HG03354 (cell line): ENCODE results near the gene HSP90B1.

Source experiments
- ATAC-seq: cut with Tn5 transposase; IDR thresholded peaks from one replicate; pipeline ENCODE4 v1.9.1; 2021; ENCODE audit warnings: mild to moderate bottlenecking; ENCODE audit not compliant: unreplicated experiment, poor library complexity, severe bottlenecking

Gene HSP90B1

GRCh38 chr12:103965590-103966504, 35.6 kb downstream of the HSP90B1 start, which contains the start of gene TDG:
TSS of gene TDG (plus strand) at chr12:103965872. CDS start at chr12:103966038, 166 bp downstream.
- ATAC-seq: peak; percentile 95

DNA sequence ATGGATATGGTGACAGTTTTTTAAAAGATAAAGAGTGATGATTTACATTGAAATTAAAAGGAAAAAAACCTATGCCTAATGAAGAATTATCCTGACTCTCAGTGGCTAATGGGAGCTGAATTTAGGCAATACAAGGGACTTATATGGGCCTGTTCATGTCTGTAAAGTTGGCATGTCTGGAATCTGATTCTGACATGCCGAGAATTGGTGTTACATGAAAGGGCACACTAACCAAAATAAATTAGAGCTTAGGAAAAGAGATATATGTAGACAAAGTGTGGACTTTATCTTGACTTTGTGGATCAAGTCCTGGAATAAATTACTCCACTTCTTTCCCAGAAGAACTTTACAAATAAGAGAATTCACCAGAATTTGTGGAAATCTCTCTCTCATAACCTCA, 36.5 kb downstream of the HSP90B1 start:
- ATAC-seq: no peak

GRCh38 chr12:103969391-103969790, 39.2 kb downstream of the HSP90B1 start:
- no peak for ATAC-seq

DNA sequence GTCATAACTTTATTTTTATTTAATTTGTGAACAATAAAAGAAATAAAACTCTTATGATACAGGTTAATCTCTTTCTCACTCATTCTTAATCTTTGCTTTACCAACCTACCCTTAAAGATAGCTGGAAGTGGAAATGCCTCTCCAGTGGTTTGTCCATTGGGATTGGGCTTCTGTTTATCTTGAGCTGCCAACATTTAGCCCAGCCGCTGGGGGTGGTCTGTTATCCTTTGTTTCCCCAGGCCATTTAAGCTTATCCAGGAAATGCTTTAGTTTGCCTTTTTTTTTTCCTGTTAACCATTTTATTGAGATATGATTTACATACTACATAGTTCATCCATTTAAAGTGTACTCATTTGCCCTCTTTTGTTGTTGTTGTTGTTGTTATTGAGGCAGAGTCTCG, 43.7 kb downstream of the HSP90B1 start:
- ATAC-seq: no peak

DNA sequence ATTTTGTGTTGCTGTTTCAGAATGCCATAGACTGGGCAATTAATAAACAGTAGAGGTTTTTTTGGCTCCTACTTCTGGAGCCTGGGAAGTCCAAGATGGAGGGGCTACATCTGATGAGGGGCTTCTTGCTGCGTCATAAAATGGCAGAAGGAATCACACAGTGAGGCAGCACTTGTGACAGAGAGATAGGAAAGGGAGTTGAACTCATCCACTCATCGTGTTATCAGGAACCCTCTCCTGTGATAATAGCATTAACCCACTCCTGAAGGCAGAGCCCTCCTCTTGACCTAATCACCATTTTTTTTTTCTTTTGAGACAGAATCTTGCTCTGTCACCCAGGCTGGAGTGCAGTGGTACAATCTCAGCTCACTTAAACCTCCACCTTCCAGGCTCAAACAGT, 45.2 kb downstream of the HSP90B1 start:
- ATAC-seq: no peak

DNA sequence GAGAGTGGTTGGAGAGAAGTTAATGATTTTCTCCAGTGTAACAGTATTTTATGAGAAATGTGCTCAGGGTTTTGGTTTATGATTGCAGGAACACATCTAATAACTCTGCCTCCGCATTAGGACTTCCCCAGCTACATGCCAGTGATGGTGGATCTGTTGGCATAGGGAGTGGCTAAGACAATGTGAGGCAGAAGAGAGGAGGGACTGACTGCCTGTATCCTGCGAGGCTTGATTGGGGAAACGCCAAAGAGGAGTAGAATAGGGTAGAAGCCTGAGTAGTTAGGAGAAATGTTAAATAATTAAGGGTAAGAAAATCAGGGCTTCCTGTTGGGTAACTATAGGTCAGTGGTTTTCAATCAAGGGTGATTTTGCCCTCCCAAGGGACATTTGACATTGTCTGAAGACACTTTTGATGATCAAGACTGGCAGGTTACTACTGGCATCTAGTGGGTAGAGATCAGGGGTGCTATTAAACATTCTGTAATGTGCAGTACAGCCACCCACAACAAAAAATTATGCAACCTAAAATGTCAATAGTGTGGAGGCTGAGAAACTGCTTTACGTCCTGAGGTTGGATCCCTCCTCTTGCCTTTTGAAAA, 48.3 kb downstream of the HSP90B1 start:
- ATAC-seq: no peak

- no peak for ATAC-seq
Observed at GRCh38 chr12:103986829-103987228, 56.6 kb downstream of the HSP90B1 start.

- no peak for ATAC-seq
Observed at GRCh38 chr12:103994235-103994634, 64.0 kb downstream of the HSP90B1 start.

GRCh38 chr12:103996595-103996994, 66.4 kb downstream of the HSP90B1 start:
- no peak for ATAC-seq

- ATAC-seq: no peak
Observed at GRCh38 chr12:103997286-103997900, 67.2 kb downstream of the HSP90B1 start.
